Adrenal gland (tissue), 12 donors: ENCODE data around the gene GLE1. TPM values are rescaled to one million over a fixed set of nuclear protein-coding genes. Genes with fewer than 3 reads are reported as not detected.
A peak's percentile ranks its signal among the peaks of the same experiment; 100 is the strongest.

Experiments used
- DNase-seq, 7 donors: peaks; one replicate each; pipeline ENCODE4 v3.0.0-alpha.2; 2019 to 2020
- H3K27ac ChIP-seq, 5 donors: fragments of 200-600 bp; sonication (generic) in 4 of 5; 1 replicate in 3 of 5; 2 replicates in 2 of 5; pipeline versions ENCODE4 v1.5.1 to v1.8.0; 2016 to 2020; ENCODE audit warnings: mild to moderate bottlenecking in 1 of 5
- H3K27me3 ChIP-seq: fragments of 200-600 bp; 2 replicates; pipeline ENCODE4 v1.8.0; 2021
- H3K36me3 ChIP-seq, 2 donors: fragments of 200-600 bp; replicated peaks in 1 of 2; 1 replicate in 1 of 2; 2 replicates in 1 of 2; pipeline versions ENCODE4 v1.5.1 to v1.8.0; 2018 to 2022
- H3K4me1 ChIP-seq, 2 donors: fragments of 200-600 bp; replicated peaks in 1 of 2; 1 replicate in 1 of 2; 2 replicates in 1 of 2; pipeline versions ENCODE4 v1.5.1 to v1.8.0; 2018 to 2021
- H3K4me3 ChIP-seq, 4 donors: fragments of 200-600 bp; sonication (generic) in 3 of 4; one replicate each; pipeline ENCODE4 v1.5.1; 2016 to 2018
- H3K9me3 ChIP-seq, 3 donors: fragments of 200-600 bp; sonication (generic) in 1 of 3; replicated peaks in 1 of 3; 1 replicate in 2 of 3; 2 replicates in 1 of 3; pipeline versions ENCODE4 v1.5.1 to v1.8.0; 2016 to 2021
- POLR2A ChIP-seq, 2 donors: fragments of 450-650 bp; IDR thresholded peaks; one replicate each; pipeline ENCODE4 v1.6.1; 2017; ENCODE audit warnings: antibody characterized with exemption in 2 of 2, mild to moderate bottlenecking in 2 of 2, moderate library complexity in 1 of 2
- WGBS, 4 donors: extraction: QIAGEN DNeasy Blood & Tissue Kit in 2 of 4; methylation state at CpG; one replicate each; pipeline versions ENCODE4 v1.1.5 to v1.1.7; 2013 to 2017; 5-methylcytosine and 5-hydroxymethylcytosine counted together
- intact Hi-C, 2 donors: fragments of 100-400 bp; cut with DNase I; formaldehyde crosslinking; loops; one replicate each; pipeline versions ENCODE4 v1.14.1 to v1.15.0; 2022 to 2023
- polyA plus RNA-seq, 3 donors: library from polyadenylated mRNA; stranded (reverse); fragments of 200-250 nt in 2 of 3; fragments of 350-450 nt in 1 of 3; fragmentation: Illumina TruSeq in 1 of 3; extraction: RNeasy Lipid Tissue Mini Kit (QIAGEN cat#74804) in 1 of 3; gene quantifications; one replicate each; pipeline ENCODE4 v1.2.3, GENCODE V29; 2013 to 2014
- total RNA-seq, 9 donors: library from RNA; depleted of rRNA in 4 of 9; stranded (reverse); fragments of >200 nt in 4 of 9; fragments of 120-200 nt in 1 of 9; fragmentation: NEBNext Ultra II Directional in 1 of 9; extraction: Animal tissue kit (Norgen Biotek cat#: 25700) in 1 of 9; gene quantifications; one replicate each; pipeline versions ENCODE4 v1.1.0 to v1.2.4, GENCODE V29; 2013 to 2023
- TF ChIP-seq, protein P1 (sequence below), 6 experiments: fragments of 450-650 bp in 4 of 6; fragments of 200-600 bp in 2 of 6; sonication (generic) in 1 of 6; IDR thresholded peaks; 1 replicate in 5 of 6; 2 replicates in 1 of 6; pipeline versions ENCODE4 v1.5.1 to v1.8.0; 2016 to 2021; ENCODE audit warnings: antibody characterized with exemption in 6 of 6, mild to moderate bottlenecking in 2 of 6, moderate library complexity in 1 of 6
- donor health status: healthy with polysubstance abuse.
- donor health status: Bipolar disorder and iron deficiency.
- donor health status: DM: yes; HTN: yes; CAD: no.
- donor health status: DM: no; HTN: no; CAD: no.
- donor health status: DM: no; HTN: no; CAD: no.
- donor health status: DM: yes; HTN: yes; CAD: no.

GLE1 gene
- total and polyA plus RNA-seq, 12 donors = 13.1 to 81.9 (median 28.5) TPM

DNA sequence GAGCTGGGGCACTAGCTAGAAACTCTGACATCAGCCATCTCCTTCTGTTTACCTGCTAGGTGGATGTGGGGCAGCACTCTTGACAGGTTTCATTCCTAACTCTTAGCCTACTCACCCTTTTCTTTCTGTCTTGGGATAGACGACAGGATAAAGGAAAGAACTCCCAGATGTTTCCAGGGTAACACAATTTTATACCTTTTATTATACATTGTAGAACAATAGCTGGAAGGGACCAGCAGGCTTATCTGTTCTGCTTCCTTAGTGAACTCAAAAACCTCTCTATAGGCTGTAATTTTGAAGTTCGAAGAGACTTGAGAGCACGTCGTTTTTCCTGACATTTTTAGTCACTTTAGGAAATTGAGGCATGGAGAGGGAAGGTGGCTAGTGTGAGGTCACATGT is 61.1 kb downstream of the GLE1 start:
- DNase-seq = no peak
- peak overlapping the region in 2 of 5 donors; percentile 12 to 48 for H3K27ac ChIP-seq
- peaks cover 0 to 5% of the 10 kb centered on the region in 2 donors for H3K4me1 ChIP-seq
- no peaks in the 10 kb centered on the region for H3K27me3 ChIP-seq
- TF ChIP-seq, protein P1, sequence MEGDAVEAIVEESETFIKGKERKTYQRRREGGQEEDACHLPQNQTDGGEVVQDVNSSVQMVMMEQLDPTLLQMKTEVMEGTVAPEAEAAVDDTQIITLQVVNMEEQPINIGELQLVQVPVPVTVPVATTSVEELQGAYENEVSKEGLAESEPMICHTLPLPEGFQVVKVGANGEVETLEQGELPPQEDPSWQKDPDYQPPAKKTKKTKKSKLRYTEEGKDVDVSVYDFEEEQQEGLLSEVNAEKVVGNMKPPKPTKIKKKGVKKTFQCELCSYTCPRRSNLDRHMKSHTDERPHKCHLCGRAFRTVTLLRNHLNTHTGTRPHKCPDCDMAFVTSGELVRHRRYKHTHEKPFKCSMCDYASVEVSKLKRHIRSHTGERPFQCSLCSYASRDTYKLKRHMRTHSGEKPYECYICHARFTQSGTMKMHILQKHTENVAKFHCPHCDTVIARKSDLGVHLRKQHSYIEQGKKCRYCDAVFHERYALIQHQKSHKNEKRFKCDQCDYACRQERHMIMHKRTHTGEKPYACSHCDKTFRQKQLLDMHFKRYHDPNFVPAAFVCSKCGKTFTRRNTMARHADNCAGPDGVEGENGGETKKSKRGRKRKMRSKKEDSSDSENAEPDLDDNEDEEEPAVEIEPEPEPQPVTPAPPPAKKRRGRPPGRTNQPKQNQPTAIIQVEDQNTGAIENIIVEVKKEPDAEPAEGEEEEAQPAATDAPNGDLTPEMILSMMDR (IDR thresholded peaks at IDR 0.05) = no peak
- TF ChIP-seq POLR2A (IDR thresholded peaks at IDR 0.05) = no peak
- H3K4me3 ChIP-seq = no peak overlapping the region
- intact Hi-C loops = no loop called here
- 74 to 90% (median 79%) methylated on average over 4 of the region's 4 CpGs for WGBS, 4 donors
- H3K36me3 ChIP-seq = peaks cover 0 to 42% of the 10 kb centered on the region in 2 donors
- no peaks in the 10 kb centered on the region for H3K9me3 ChIP-seq

DNA sequence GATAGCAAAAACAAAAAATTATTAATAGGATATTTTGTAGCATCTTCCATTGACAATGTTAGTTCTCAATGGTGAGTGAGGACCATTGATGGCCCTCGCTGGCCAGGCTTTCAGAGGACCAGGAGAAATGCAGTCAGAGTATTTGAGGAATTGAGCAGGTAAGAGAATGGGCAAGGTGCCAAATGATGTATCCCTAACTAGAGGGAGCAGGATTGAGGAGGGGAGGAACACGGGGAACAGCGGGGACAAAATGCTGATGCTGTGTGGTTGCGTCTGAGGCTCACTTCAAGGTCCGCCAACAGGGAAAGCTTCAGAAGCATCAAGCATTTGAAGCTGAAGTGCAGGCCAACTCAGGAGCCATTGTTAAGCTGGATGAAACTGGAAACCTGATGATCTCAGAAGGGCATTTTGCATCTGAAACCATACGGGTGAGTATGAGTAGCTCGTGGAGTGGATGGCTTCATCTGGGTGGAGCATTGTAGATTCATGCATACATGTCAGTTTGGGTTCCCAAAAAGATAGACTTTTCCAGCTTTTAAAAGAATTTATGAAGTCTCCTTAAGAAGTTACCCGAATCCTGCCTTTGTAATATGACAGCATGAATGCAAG is 64.1 kb downstream of the GLE1 start:
- 78 to 80% (median 79%) methylated on average over 8 of the region's 8 CpGs for WGBS, 4 donors
- no peaks in the 10 kb centered on the region for H3K9me3 ChIP-seq
- no peak for DNase-seq
- no peak overlapping the region for H3K4me3 ChIP-seq
- peaks cover 0 to 61% of the 10 kb centered on the region in 2 donors for H3K36me3 ChIP-seq
- H3K27me3 ChIP-seq = no peaks in the 10 kb centered on the region
- peaks cover 0 to 5% of the 10 kb centered on the region in 2 donors for H3K4me1 ChIP-seq
- no peak overlapping the region for H3K27ac ChIP-seq
- intact Hi-C loops = no loop called here
- TF ChIP-seq POLR2A (IDR thresholded peaks at IDR 0.05) = no peak
- TF ChIP-seq, protein P1 (IDR thresholded peaks at IDR 0.05) = no peak

DNA sequence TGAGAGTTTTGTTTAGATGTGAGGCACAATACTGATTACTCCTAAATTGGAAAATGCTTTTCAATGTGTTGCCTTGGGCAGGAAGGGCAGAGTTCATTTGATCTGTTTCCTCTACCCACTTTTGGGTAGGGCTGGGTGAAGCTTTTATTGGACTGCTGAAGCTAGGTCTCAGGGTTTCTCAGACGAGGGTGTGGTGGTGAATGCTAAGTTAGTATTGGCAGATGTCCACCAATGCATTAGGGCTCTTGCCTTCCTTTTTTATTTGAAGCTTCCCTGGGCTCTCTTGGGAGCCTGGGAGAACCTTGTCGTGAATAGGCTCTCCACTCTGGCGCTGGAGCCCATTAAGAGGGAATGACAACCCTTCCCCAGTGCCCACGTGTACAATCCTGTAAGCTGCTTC is 71.0 kb downstream of the GLE1 start:
- peaks cover 0 to 86% of the 10 kb centered on the region in 2 donors for H3K36me3 ChIP-seq

DNA sequence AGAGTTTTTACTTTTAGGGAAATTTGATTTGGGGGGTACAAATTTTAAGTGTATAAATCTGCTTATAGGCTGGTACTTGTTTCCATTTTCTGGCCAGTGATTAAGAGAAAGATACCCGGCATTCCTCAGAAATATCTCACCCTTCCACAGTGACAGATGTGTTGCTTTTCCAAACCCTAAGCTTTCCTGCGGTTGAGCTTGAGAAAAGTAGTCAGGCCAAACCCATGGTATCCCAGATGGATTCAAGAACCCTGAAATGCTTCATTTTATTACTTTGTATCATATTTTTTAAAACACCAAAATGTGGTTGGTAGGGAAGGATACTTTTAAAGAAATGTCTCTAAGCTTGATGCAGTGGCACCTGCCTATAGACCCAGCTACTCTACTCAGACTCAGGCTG is 71.4 kb downstream of the GLE1 start:
- peaks cover 0 to 87% of the 10 kb centered on the region in 2 donors for H3K36me3 ChIP-seq
- DNase-seq = no peak
- intact Hi-C loops = no loop called here

More for the DNA sequence above, 71.0 kb downstream of the GLE1 start:
- Histone ChIP-seq H3K27ac (no peak overlapping the region), H3K9me3 (no peaks in the 10 kb centered on the region), H3K4me3 (no peak overlapping the region), H3K27me3 (no peaks in the 10 kb centered on the region), H3K4me1 (no peaks in the 10 kb centered on the region)
- no peak for DNase-seq
- 48 to 70% (median 66%) methylated on average over 2 to 4 of the region's 4 CpGs for WGBS, 4 donors
- no peak for TF ChIP-seq POLR2A (IDR thresholded peaks at IDR 0.05)
- TF ChIP-seq, protein P1 (IDR thresholded peaks at IDR 0.05) = no peak
- intact Hi-C loops = no loop called here

More for the DNA sequence above, 71.4 kb downstream of the GLE1 start:
- Histone ChIP-seq H3K27me3 (no peaks in the 10 kb centered on the region), H3K9me3 (no peaks in the 10 kb centered on the region), H3K4me1 (no peaks in the 10 kb centered on the region), H3K4me3 (no peak overlapping the region), H3K27ac (no peak overlapping the region)
- WGBS, 4 donors = 72 to 94% (median 92%) methylated on average over 2 of the region's 2 CpGs
- TF ChIP-seq, protein P1 (IDR thresholded peaks at IDR 0.05) = no peak
- TF ChIP-seq POLR2A (IDR thresholded peaks at IDR 0.05) = no peak
